GM19193 (cell line): ENCODE measurements around the gene CKMT2.

Source experiments
- POLR2A ChIP-seq: IDR thresholded peaks from 4 replicates; pipeline ENCODE4 v1.6.1; 2011; ENCODE audit not compliant: insufficient read depth, insufficient read length; ENCODE audit errors: extremely low read depth

CKMT2 gene

DNA sequence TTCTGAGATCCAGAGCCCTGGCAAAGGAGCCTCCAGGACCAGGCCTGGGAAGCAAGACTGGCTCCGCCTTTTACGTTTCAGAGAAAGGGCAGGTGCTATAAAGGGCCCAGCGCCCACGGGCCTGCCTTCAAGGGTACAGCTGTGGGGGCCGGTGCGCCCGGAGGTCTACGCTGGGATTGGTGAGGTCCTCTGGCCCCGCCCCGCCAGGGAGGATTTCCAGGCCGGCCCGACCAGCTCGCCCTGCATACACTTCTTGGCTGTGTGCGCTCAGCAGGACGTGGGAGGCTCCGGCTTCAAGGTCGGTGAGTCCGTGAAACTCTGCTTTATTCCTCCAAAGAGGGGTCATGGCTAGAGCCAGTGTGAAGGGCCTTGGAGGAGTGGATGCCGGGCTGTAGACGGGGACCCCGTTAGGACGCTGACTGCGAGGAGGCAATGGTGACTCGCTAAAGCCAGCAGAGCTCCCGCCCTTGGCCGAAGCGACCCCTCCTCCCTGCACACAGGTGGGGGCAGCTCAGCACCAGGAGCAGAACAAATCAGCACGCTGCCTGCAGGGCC lies at the start of gene CKMT2:
TSS of gene CKMT2 (plus strand) at position 243 of the 555 bp plus-strand sequence. CDS start 17,811 bp downstream, outside the sequence.
- no peak for TF ChIP-seq POLR2A

DNA sequence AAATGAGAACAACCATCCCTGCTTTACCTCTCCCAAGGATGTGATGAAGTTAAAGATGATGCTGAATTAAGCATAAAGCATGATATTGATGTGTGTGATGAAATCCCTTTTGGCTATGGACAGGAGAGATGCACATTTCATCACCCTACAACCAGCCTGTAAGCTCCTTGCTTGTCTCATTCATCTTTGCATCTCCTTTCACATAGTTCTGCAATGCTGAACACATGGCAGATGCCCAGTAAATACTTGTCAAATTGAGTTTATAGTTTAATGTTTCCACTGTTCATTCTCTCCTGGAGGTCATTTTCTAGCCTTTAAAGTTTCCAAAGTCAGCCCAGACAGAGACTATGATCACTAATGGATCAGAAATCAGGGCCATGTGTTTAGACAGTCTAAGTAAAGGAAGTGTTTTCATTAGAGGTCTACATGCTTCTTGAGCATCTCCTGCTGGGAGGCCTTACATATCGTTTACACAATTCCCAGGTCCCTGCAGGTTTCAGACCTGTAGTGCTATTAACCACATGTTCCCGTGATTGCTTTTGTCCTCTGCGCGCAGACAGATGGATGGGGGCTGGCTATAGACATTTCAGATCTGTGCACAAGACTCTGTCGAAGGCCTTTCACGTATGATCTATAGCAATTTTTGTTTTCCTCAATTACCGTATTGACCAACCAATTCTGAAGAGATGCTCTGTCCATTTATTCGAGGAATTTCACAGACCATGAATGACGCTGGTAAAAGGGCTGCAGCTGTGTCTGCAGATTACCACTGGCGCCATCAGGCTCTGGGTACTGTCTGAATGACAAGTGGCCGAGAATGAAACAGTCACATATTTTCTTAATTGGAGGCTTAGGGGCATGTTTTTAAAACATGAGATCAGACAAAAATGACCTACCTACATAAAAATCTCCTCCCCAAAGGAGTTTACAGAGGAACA lies 49.0 kb upstream of the CKMT2 start:
- TF ChIP-seq POLR2A, result no peak

DNA sequence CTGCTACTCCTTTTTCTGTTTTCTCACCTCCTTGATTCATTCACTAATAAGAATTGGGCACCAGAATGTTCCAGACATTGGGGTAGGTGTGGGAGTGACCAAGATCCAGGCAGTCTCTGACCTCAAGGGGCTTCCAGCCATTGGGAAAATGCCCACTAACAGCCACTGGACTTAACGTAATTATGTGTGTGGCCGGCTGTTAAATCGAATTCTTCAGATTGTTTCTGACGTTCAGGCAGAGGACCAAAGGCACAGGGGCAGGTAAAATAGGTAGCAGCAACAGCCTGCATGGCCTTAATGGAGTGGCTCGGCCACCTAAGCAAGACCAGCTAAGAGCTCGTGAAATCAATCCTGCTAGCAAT lies 48.4 kb upstream of the CKMT2 start:
- no peak for TF ChIP-seq POLR2A

DNA sequence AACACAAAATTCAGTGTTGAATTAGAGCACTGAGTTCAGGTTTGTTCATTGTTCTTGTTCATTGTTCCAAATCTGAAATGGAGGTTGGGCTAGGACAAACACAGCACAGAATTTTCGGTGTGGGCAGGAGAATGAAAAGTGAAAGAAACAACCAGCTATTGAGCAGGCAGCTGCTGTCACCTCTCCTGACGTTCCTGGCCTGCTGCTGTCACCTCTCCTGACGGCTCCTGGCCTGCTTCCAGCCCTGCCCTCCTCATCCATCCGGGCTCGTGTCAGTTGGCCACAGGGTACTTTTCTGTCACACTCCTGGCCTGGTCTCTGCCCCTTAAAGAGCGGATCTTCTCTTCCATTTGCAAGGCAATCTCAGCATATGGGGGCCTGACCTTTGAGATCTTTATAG lies 45.2 kb upstream of the CKMT2 start:
- TF ChIP-seq POLR2A, result no peak

DNA sequence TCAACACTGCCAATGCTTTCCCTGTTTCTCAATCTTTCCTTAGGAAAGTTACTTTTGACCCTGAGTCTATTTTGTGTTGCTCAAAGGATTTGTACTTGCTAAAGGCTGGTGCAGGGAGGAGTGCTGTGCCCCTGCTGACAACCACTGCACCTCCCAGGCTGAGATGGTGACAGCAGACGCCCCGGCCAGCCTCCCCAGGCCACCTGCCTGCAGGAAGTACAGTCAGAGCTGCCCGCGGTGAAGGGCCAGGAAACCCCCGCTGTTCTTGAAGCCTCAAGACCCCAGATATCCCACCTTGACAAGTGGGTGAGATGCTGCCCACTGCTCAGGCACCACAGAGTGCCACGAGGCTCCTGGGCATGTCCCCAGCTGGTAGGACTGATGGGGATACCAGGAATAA lies 44.2 kb upstream of the CKMT2 start:
- TF ChIP-seq POLR2A, result no peak

DNA sequence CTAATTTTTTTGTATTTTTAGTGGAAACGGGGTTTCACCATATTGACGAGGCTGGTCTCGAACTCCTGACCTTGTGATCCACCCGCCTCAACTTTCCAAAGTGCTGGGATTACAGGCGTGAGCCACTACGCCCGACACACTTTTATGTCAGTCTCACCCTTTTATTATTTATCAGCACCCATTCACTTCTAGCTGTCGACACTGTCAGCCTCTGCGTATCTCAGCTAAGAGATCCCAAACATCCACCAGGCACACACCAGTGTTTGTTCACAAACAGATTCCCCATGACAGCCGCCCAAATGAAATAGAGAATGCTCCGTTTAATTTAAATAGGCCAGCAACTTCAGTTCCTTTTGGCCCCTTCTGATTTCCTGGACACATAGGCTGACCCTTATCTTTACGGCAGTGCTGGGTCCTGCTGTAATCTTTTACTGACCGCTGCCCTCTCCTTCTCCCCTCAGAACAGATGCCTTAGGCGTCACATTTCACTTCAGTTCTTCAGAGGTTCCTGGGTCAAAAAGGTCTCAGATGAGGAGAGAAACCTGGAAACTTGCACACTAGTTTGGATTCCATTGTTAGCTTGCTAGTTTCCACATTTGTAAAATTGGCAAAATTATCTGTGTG lies 43.1 kb upstream of the CKMT2 start:
- TF ChIP-seq POLR2A, result no peak

DNA sequence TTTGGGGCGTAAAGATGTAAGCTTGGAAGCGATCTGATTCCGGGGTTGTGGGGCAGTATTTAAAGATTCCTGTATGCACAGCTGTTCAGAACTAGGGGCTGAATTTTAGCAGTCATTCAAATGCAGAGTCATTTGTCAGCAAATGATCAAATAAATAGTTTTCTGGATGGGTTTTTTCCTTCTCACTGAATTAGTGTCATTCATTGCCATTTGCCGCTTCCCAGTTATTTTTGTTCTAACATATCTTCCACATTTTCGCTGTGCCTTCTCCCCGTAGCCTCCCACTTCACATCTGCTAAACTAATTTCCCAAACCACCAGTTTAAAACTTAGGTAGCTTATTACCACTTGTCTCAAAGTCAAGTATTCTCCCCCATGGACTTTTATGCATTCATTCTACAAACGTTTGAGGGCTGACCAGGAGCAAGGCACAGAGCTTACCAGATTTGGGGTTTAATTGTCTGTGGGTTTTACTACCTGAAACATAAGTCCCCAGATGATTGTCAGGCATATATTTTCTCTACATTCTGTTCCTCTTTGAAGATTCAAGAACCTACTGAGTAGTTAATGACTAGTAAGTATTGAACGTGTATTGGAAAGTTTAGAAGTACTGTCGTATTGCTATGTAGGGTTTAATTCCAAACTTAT lies 41.3 kb upstream of the CKMT2 start:
- no peak for TF ChIP-seq POLR2A

DNA sequence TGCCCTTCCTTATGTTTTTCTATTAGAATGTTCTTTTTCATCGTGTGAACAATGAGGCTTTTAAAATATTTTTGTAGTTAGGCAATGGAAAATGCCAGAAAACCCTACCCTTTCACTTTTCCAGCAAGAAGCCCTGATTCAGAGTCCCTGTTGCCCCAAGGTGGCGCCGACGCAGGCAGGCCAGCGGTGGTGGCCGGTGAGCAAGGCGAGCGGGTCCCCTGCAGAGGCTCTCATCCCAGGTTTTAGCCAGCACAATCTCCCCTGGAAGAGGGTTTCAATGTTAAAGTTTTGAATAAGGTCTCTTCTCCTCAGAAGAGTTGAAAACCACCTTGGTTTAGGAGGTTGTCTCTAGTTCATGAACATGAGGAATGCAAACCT lies 40.8 kb upstream of the CKMT2 start:
- TF ChIP-seq POLR2A, result no peak

DNA sequence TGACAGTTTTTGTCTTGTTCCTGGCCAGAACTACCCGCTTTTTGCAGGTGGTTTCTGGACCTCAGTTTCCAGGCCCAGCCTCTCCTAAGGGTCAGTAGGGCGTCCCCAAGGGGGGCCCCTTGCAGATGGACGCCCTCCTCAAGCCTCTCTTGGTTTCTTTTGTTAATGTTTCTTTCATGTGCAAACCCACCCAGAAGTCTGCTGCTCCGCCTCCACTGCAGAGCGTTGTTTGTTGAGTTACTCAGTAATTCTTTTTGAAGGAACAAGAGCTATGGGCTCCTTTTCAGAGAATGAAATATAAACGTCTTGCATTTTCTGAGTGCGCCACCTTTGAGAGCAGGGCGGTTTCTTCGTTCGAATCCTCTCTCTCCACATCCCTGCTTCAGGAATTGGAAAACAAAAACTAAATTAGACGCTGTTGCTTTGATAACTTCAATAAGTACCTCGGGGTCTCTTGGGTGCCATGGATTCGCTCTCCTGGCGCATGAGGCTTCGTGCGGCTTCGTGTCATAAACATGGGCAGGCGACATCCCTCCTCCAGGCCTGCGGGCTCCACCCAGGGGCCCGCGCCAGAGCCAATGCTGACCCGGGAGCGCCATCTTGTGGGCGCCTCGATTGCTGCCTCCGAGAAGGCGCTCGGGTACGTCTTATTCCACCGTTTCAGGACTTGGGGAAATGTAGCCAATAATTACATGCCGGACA lies 38.3 kb upstream of the CKMT2 start:
- no peak for TF ChIP-seq POLR2A

DNA sequence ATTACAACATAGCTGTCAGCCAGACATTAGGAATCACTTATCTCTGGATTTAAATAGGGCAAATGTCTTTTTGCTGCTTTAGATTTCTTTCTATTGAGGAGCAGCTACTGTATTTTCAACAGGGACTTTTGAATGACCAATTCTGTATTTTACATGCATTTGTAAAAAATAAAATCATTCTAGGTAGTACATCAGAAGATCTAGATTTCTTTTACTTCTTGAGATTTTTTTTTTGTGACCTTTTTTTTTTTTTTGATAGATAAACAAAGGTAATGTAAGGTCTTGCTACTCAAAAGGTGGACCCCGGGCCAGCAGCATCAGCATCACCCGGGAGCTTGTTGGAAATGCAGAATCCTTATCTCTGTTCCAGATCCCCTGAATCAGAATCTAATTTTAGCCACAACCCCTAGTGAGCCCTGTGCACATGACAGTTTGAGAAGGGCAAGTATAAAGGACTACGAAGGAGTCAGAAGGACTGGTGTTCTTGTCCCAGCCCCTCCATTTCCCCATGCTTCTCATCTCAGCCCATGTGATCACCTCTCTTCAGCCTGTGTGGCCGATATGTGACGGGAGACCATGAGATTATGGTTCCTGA lies 37.7 kb upstream of the CKMT2 start:
- TF ChIP-seq POLR2A, result no peak

DNA sequence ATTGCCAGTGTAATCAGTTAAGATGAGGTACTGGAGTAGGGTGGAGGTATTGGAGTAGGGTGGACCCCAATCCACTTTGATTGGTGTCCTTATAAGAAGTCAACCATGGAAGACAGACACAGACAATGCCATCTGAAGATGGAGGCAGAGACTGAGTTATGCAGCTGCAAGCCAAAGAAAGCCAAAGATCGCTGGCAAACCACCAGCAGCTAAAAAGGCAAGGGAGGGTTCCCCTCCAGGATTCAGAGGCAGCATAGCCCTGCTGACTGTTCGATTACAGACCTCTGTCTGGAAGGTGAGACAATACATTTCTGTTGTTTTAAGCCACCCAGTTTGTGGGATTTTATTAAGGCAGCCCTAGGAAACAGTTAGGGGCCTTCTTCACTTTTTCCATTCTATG lies 30.5 kb upstream of the CKMT2 start:
- no peak for TF ChIP-seq POLR2A

DNA sequence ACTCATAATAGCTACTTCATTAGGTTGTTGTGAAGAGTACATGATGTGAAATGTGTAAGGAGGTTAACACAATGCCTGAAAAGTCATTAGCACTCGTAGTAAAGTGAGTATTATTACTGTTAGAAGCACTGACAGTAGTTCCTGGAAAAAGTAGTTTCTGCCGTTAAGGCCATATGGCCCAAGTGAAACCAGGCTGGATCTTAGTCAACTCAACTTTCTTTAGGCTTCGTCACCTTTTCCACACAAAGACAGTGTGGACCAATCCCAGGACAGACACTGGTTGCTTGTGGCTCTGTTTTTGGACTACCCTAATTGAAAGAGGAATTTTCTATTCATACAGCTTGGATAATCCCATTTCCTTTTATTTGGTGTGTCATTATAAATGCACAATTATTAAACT lies 29.4 kb upstream of the CKMT2 start:
- no peak for TF ChIP-seq POLR2A

DNA sequence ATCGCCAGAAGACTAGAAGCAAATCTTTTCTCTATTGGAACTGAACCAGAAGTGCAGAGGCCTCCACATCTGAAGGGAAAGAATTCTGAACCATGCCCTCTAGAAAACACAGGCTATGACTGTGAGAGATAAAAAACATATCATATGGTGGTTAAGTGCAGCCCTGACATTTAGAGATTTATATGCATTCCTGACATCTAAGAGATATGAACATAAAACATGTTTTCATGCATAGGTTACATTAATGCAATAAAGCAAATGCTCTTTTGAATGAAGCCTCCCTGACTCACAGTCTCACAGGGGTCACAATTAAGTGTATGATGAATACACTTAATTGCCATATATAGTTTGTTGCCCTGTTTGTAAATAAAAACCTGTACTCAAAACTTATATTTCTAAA lies 28.9 kb upstream of the CKMT2 start:
- no peak for TF ChIP-seq POLR2A

DNA sequence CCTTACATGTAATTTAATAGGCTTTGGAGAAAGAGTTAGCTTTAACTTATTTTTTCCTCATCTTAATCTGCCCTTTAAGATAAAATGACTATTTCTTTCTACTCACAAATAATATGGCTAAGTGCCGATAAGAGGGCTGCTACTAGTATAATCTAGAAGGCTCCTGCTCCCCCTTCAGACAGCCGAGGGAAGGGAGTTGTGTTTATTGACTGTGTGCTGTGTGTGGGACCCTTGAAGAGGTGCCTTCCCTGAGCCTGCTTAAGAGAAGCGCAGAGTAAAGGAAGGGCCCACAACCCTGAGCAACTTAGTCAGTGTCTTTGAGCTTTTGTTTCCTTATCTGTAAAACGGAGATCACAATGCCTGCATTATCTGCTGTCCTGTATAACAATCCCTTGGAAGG lies 28.1 kb upstream of the CKMT2 start:
- no peak for TF ChIP-seq POLR2A
